Effector memory CD4-positive, alpha-beta T cell (primary cell): Measurements from ENCODE around the gene ITGB4.

ENCODE experiments used
- DNase-seq, 3 donors: peaks; one replicate each; pipeline ENCODE4 v3.0.0-alpha.2; 2020
- H3K27ac ChIP-seq: 2 replicates; pipeline ENCODE4 v1.7.0; 2013; ENCODE audit warnings: mild to moderate bottlenecking, low read length, moderate library complexity; ENCODE audit not compliant: insufficient read depth, poor library complexity, severe bottlenecking
- H3K27me3 ChIP-seq: replicated peaks from 2 replicates; pipeline ENCODE4 v1.7.0; 2013; ENCODE audit warnings: mild to moderate bottlenecking, low read length; ENCODE audit not compliant: insufficient read depth, control insufficient read depth, poor library complexity, severe bottlenecking
- H3K36me3 ChIP-seq: 2 replicates; pipeline ENCODE4 v1.7.0; 2013; ENCODE audit warnings: mild to moderate bottlenecking, low read length, moderate library complexity; ENCODE audit not compliant: control insufficient read depth, insufficient read depth
- H3K4me1 ChIP-seq: 2 replicates; pipeline ENCODE4 v1.7.0; 2013; ENCODE audit warnings: low read length, mild to moderate bottlenecking; ENCODE audit not compliant: control insufficient read depth, insufficient read depth, poor library complexity, severe bottlenecking
- H3K4me3 ChIP-seq: 2 replicates; pipeline ENCODE4 v1.7.0; 2013; ENCODE audit warnings: low read length, low read depth, mild to moderate bottlenecking; ENCODE audit not compliant: insufficient read depth, poor library complexity, severe bottlenecking
- H3K9me3 ChIP-seq: 2 replicates; pipeline ENCODE4 v1.7.0; 2013; ENCODE audit warnings: mild to moderate bottlenecking, low read length, moderate library complexity; ENCODE audit not compliant: control insufficient read depth

The ITGB4 gene

GRCh38 chr17:75739174-75739573, 17.9 kb downstream of the ITGB4 start:
- H3K27ac ChIP-seq, result no peak overlapping the region
- no peak overlapping the region for H3K4me3 ChIP-seq
- no peaks in the 10 kb centered on the region for H3K27me3 ChIP-seq
- H3K36me3 ChIP-seq, result no peaks in the 10 kb centered on the region
- H3K9me3 ChIP-seq, result no peaks in the 10 kb centered on the region
- no peak for DNase-seq
- H3K4me1 ChIP-seq, result no peaks in the 10 kb centered on the region

DNA sequence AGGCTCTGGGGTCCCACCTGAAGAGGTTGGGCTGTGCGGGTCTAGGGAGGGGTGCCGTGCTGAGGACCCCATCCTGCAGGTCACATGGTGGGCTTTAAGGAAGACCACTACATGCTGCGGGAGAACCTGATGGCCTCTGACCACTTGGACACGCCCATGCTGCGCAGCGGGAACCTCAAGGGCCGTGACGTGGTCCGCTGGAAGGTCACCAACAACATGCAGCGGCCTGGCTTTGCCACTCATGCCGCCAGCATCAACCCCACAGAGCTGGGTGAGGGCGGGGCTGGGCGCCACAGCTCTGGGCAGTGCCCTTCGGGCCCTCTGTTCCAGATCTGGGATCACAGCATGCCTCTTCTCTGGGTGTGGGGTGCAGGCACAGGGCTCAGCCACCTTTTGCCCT, 18.5 kb downstream of the ITGB4 start:
- Histone ChIP-seq H3K27me3 (no peaks in the 10 kb centered on the region), H3K36me3 (no peaks in the 10 kb centered on the region), H3K4me3 (no peak overlapping the region), H3K4me1 (no peaks in the 10 kb centered on the region), H3K27ac (no peak overlapping the region), H3K9me3 (no peaks in the 10 kb centered on the region)
- DNase-seq, result no peak

DNA sequence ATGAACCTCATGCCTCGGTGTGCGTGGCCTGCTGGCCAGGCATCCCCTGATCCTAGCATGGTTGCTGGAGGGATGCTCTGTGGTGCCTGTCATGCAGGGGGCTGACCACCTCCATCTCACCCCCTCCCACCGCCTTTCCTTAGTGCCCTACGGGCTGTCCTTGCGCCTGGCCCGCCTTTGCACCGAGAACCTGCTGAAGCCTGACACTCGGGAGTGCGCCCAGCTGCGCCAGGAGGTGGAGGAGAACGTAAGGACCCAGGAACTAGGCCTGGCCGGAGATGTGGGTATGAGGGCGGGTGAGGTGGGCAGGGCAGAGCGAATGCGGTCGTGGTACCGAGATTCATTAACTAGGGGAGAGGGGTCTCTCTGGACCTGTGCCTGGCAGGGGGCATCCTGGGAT, 19.0 kb downstream of the ITGB4 start:
- no peak for DNase-seq
- H3K4me3 ChIP-seq, result no peak overlapping the region
- H3K27me3 ChIP-seq, result no peaks in the 10 kb centered on the region
- no peaks in the 10 kb centered on the region for H3K36me3 ChIP-seq
- H3K9me3 ChIP-seq, result no peaks in the 10 kb centered on the region
- H3K27ac ChIP-seq, result no peak overlapping the region
- no peaks in the 10 kb centered on the region for H3K4me1 ChIP-seq

DNA sequence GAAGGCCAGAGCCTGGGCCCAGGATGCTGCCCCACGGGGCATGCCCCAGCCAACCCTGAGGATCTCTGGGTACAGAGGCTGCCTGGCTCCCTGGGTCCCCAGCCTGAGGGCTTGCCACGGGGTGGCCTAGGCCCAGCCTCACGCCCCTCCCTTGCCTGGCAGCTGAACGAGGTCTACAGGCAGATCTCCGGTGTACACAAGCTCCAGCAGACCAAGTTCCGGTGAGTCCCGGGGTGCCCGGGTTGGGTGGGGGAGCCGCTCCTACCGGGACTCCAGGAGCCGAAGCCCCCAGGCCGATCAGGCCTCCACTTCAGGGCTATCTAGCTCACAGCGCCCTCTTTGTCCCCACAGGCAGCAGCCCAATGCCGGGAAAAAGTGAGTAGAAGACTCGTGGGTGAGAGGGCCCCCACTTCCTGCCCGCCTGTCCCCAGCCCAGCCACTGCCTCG, 19.4 kb downstream of the ITGB4 start:
- no peak overlapping the region for H3K27ac ChIP-seq
- DNase-seq, result no peak
- H3K9me3 ChIP-seq, result no peaks in the 10 kb centered on the region
- H3K27me3 ChIP-seq, result no peaks in the 10 kb centered on the region
- no peak overlapping the region for H3K4me3 ChIP-seq
- H3K4me1 ChIP-seq, result no peaks in the 10 kb centered on the region
- no peaks in the 10 kb centered on the region for H3K36me3 ChIP-seq

- Histone ChIP-seq H3K36me3 (no peaks in the 10 kb centered on the region), H3K9me3 (no peaks in the 10 kb centered on the region), H3K27me3 (no peaks in the 10 kb centered on the region), H3K4me3 (no peak overlapping the region), H3K4me1 (no peaks in the 10 kb centered on the region), H3K27ac (no peak overlapping the region)
- DNase-seq, result no peak
Observed at GRCh38 chr17:75742337-75742736, 21.1 kb downstream of the ITGB4 start.

DNA sequence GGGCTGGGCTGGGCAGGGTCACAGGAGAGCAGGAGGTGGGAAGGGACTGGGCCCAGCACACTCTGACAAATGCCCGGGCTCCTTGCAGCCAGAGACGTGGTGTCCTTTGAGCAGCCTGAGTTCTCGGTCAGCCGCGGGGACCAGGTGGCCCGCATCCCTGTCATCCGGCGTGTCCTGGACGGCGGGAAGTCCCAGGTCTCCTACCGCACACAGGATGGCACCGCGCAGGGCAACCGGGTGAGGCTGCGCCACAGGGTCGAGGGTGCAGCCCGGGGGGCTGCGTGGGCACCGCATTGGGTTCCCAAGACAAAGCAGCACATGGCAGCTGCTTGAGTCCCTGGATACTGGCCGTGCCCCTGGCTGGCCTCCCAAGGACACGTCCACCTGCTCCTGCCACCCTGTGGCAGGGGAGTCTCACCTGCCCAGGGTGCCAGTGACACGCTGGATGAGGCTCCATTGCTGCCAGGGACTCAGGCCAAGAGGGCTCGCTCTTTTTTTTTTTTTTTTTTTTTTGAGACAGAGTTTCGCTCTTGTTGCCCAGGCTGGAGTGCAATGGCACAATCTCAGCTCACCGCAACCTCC, 22.5 kb downstream of the ITGB4 start:
- no peaks in the 10 kb centered on the region for H3K27me3 ChIP-seq
- no peaks in the 10 kb centered on the region for H3K36me3 ChIP-seq
- no peak for DNase-seq
- H3K9me3 ChIP-seq, result no peaks in the 10 kb centered on the region
- H3K27ac ChIP-seq, result no peak overlapping the region
- H3K4me3 ChIP-seq, result no peak overlapping the region
- H3K4me1 ChIP-seq, result no peaks in the 10 kb centered on the region

DNA sequence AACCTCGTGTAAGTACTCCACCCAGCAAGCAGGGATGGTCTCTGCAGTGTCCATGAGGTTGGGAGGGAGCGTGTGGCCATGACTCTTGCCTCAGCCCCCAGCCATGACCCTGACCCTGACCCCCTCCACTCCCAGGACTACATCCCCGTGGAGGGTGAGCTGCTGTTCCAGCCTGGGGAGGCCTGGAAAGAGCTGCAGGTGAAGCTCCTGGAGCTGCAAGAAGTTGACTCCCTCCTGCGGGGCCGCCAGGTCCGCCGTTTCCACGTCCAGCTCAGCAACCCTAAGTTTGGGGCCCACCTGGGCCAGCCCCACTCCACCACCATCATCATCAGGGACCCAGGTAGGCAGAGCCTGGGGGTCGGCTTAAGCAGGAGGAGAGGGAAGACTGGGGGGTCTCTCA, 27.4 kb downstream of the ITGB4 start:
- Histone ChIP-seq H3K9me3 (no peaks in the 10 kb centered on the region), H3K36me3 (no peaks in the 10 kb centered on the region), H3K27ac (no peak overlapping the region), H3K4me3 (no peak overlapping the region), H3K27me3 (no peaks in the 10 kb centered on the region), H3K4me1 (peaks cover 12% of the 10 kb centered on the region)
- DNase-seq, result no peak

DNA sequence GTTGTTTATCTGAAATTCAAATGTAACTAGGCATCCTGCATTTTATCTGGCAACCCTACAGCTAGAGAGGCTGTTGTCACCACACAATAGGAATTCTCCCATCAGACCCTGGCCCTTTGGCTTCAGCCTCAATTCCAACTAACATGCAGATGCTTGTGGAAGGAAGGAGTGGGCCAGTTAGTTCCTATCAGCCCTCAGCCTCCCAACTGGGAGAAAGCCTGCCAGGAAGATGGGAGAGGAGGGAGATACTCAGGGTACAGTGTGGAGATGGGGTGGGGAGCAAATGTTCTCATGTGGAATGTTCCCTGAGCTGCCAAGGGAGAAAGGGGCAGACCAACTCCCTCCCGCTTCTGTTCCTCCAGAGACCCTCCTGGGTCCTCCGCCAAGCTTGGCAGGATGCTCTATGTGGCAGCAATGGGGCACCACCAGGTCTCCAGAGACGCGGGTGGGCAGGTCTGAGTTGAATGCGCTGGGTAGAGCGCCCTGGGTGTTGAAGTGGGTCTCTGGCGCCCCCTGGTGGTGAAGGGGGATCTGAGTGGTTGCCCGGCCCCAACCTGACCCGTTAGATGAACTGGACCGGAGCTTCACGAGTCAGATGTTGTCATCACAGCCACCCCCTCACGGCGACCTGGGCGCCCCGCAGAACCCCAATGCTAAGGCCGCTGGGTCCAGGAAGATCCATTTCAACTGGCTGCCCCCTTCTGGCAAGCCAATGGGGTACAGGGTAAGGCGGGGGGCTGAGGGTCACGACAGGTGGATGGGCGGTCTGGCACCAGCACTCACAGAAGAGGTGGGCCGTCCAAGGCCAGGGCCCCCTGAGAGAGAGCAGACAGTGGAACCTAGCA, 28.5 kb downstream of the ITGB4 start:
- H3K27ac ChIP-seq, result no peak overlapping the region
- no peak overlapping the region for H3K4me3 ChIP-seq
- DNase-seq, result peak; percentile 63 to 80 (median 71)
- no peaks in the 10 kb centered on the region for H3K27me3 ChIP-seq
- H3K36me3 ChIP-seq, result no peaks in the 10 kb centered on the region
- H3K9me3 ChIP-seq, result no peaks in the 10 kb centered on the region
- H3K4me1 ChIP-seq, result peaks cover 19% of the 10 kb centered on the region

DNA sequence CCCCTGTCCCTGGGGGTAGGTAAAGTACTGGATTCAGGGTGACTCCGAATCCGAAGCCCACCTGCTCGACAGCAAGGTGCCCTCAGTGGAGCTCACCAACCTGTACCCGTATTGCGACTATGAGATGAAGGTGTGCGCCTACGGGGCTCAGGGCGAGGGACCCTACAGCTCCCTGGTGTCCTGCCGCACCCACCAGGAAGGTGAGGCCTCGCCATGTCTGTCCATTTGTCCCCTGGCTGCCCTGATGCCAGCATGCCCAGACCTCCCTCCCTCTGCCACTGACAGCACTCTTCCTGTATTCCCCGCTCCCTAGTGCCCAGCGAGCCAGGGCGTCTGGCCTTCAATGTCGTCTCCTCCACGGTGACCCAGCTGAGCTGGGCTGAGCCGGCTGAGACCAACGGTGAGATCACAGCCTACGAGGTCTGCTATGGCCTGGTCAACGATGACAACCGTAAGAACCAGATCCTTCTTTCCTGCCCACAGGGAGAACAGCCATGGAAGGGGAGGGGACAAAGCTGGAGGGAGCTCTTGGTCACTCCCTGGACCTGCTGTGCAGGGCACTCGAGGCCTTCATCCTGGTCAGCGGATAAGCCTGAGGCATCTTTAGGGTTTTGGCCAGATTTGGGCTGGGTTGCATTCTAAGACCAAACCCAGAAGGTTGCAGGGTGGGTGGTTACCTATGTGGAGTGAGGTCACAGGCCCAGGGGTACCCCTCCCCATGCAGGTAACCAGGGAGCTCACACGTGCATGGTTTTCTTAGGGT, 29.6 kb downstream of the ITGB4 start:
- peaks cover 19% of the 10 kb centered on the region for H3K4me1 ChIP-seq
- H3K4me3 ChIP-seq, result no peak overlapping the region
- DNase-seq, result no peak
- H3K27ac ChIP-seq, result no peak overlapping the region
- no peaks in the 10 kb centered on the region for H3K27me3 ChIP-seq
- H3K36me3 ChIP-seq, result no peaks in the 10 kb centered on the region
- no peaks in the 10 kb centered on the region for H3K9me3 ChIP-seq
